Fibroblast of villous mesenchyme (primary cell): ENCODE measurements around the gene HSPA2. TPM values are rescaled to one million over a fixed set of nuclear protein-coding genes. Genes with fewer than 3 reads are reported as not detected.
"Not testable (repeated sequence)": the region's sequence is repeated elsewhere in the genome, so short reads cannot be mapped to it uniquely, and the experiment has no call there.

Source experiments
- DNase-seq: peaks from one replicate; pipeline ENCODE4 v3.0.0-alpha.2; 2010; ENCODE audit warnings: low read depth
- H3K4me3 ChIP-seq: 2 replicates; pipeline ENCODE4 v1.5.1; 2011; ENCODE audit warnings: low read depth, mild to moderate bottlenecking, low read length
- total RNA-seq: library from RNA; depleted of rRNA; stranded (reverse); fragments of >200 nt; gene quantifications from 2 replicates; pipeline ENCODE4 v1.2.3, GENCODE V29; 2012
- TF ChIP-seq, protein P1 (sequence below): IDR thresholded peaks from 2 replicates; pipeline ENCODE4 v1.5.1; 2012; ENCODE audit warnings: low read depth, mild to moderate bottlenecking, low read length; ENCODE audit not compliant: insufficient read depth

The HSPA2 gene
- total RNA-seq, 1 donor, result 165 TPM

DNA sequence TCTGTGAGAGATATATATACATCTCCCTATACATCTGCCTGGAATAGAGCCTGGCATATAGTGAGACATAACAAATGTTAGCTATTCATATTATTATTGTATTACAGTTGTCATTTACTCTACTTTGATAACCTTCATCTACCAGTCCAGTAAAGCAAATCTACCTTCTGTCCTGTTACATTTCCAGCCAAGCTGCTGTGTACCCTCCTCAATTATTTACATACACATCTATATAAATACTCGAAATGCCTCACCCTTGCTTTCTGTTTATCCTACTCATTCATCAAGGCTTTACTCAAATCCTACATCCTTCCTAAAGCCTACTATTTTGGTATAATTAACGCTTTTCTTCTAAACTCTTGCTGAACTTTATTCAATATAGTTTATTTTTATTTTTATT is 27.3 kb upstream of the HSPA2 start:
- no peak overlapping the region for H3K4me3 ChIP-seq
- DNase-seq, result no peak
- TF ChIP-seq, protein P1, sequence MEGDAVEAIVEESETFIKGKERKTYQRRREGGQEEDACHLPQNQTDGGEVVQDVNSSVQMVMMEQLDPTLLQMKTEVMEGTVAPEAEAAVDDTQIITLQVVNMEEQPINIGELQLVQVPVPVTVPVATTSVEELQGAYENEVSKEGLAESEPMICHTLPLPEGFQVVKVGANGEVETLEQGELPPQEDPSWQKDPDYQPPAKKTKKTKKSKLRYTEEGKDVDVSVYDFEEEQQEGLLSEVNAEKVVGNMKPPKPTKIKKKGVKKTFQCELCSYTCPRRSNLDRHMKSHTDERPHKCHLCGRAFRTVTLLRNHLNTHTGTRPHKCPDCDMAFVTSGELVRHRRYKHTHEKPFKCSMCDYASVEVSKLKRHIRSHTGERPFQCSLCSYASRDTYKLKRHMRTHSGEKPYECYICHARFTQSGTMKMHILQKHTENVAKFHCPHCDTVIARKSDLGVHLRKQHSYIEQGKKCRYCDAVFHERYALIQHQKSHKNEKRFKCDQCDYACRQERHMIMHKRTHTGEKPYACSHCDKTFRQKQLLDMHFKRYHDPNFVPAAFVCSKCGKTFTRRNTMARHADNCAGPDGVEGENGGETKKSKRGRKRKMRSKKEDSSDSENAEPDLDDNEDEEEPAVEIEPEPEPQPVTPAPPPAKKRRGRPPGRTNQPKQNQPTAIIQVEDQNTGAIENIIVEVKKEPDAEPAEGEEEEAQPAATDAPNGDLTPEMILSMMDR, result no peak

- peak; percentile 34 for DNase-seq
- TF ChIP-seq, protein P1, result no peak
- H3K4me3 ChIP-seq, result no peak overlapping the region
Measured at GRCh38 chr14:64515053-64515452, 25.5 kb upstream of the HSPA2 start.

DNA sequence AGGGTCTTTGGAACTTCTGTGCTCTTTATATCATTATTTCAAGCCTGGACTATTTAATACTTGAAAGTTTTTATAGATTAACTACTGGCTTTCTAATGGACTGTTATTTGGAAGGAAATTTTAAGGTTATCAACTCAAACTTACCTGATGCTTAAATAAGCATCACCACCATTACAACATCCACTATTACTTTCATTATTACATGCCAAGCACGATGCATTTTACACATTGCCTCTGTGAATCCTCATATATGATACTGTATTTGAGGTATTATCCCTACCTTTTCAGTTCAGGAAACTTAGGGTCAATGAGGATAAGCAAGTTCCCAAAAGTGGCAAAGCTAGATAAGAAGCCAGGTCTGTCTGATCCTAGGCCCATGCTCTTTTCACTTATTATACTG is 23.6 kb upstream of the HSPA2 start:
- no peak for DNase-seq
- no peak overlapping the region for H3K4me3 ChIP-seq
- TF ChIP-seq, protein P1, result no peak

- not testable (repeated sequence) for H3K4me3 ChIP-seq, DNase-seq
Measured at GRCh38 chr14:64517667-64518066, 22.9 kb upstream of the HSPA2 start.

GRCh38 chr14:64518229-64518628 is 22.3 kb upstream of the HSPA2 start:
- no peak for DNase-seq
- TF ChIP-seq, protein P1, result no peak
- H3K4me3 ChIP-seq, result no peak overlapping the region

DNA sequence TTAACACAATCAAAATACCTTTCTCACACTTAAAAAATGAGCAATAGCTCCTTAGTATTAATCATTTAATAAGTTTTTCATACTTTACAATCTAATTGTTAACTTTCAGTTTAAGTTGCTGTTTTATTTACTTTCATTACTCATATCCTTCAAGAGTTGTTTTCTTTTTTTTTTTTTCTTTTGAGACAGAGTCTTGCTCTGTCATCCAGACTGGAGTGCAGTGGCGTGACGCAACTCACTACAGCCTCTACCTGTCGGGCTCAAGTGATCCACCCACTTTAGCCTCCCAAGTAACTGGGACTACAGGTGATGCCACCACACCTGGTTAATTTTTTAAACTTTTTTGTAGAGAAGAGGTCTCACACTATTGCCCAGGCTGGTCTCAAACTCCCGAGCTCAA is 19.8 kb upstream of the HSPA2 start:
- no peak overlapping the region for H3K4me3 ChIP-seq
- no peak for DNase-seq
- TF ChIP-seq, protein P1, result no peak

GRCh38 chr14:64522591-64523355 is 17.8 kb upstream of the HSPA2 start:
- TF ChIP-seq, protein P1, result no peak
- no peak overlapping the region for H3K4me3 ChIP-seq
- DNase-seq, result no peak
